ENCODE measurements around the gene ZNF592. TPM values are rescaled to one million over a fixed set of nuclear protein-coding genes. Genes with fewer than 3 reads are reported as not detected.
"Not testable (repeated sequence)": the region's sequence is repeated elsewhere in the genome, so short reads cannot be mapped to it uniquely, and the experiment has no call there.

Gene ZNF592
- total and polyA plus RNA-seq, 12 donors = 8.2 to 26.9 (median 20.5) TPM

- not testable (repeated sequence) for H3K27me3 ChIP-seq, H3K4me3 ChIP-seq
- Histone ChIP-seq H3K4me1 (peaks cover under 1 to 44% (median 24%) of the 10 kb centered on the region in 9 donors), H3K27ac (peak overlapping the region in 8 of 10 donors; percentile 18 to 98 (median 70)), H3K36me3 (peaks cover 0 to 22% (median 0%) of the 10 kb centered on the region in 9 donors), H3K9me3 (peaks cover 0 to 15% (median 0%) of the 10 kb centered on the region in 11 donors)
- 52 to 53% methylated on average over 7 of the region's 7 CpGs for WGBS, 2 donors
- peak in 3 of 8 donors; percentile 29 to 48 (median 35) for ATAC-seq
- intact Hi-C loops (cut with DNase I) = loop anchor here in 6 of 10 donors (2.0 to 5.0 kb wide), 2 partner anchors 82 to 83 kb away; no protein-coding TSS in a partner anchor
- TF ChIP-seq CTCF (IDR thresholded peaks at IDR 0.05) = peak; percentile 69 to 85 (median 78)
- peak; percentile 67 to 74 for DNase-seq
Observed at GRCh38 chr15:84845631-84846030, 97.2 kb downstream of the ZNF592 start.

GRCh38 chr15:84846269-84846668 is 97.9 kb downstream of the ZNF592 start:
- no peaks in the 10 kb centered on the region for H3K27me3 ChIP-seq
- 93 to 97% methylated on average over 1 of the region's 1 CpG for WGBS, 2 donors
- ATAC-seq = no peak
- H3K4me1 ChIP-seq = peaks cover 0 to 42% (median 18%) of the 10 kb centered on the region in 9 donors
- intact Hi-C loops (cut with DNase I) = loop anchor here in 5 of 10 donors (5.0 kb wide), 1 partner anchor 81 kb away; no protein-coding TSS in a partner anchor
- H3K27ac ChIP-seq = peak overlapping the region in 4 of 10 donors; percentile 5 to 98 (median 84)
- H3K9me3 ChIP-seq = peaks cover 0 to 15% (median 0%) of the 10 kb centered on the region in 11 donors
- H3K36me3 ChIP-seq = peaks cover 0 to 21% (median 0%) of the 10 kb centered on the region in 9 donors
- H3K4me3 ChIP-seq = no peak overlapping the region
- DNase-seq = no peak
- no peak for TF ChIP-seq CTCF (IDR thresholded peaks at IDR 0.05)

DNA sequence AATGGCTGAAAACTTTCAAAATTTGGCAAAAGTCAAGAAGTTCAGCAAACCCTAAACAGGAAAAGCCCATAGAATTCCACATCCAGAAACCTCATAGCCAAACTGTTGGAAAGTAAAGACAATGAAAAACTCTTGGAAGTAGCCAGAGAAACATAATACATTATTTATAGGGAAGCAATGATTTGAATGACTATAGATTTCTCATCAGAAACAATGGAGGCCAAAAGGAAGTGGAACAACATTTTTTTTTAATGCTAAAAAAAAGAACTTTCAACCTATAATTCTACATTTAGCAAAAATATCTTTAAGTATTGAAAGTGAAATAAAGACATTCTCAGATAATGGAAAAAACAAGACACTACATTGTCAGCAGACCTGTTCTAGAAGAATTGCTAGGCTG is 99.0 kb downstream of the ZNF592 start:
- no peak overlapping the region for H3K27ac ChIP-seq
- no peak overlapping the region for H3K4me3 ChIP-seq
- ATAC-seq = no peak
- peaks cover 0 to 29% (median 0%) of the 10 kb centered on the region in 9 donors for H3K36me3 ChIP-seq
- peaks cover 0 to 15% (median 0%) of the 10 kb centered on the region in 11 donors for H3K9me3 ChIP-seq
- DNase-seq = no peak
- TF ChIP-seq CTCF (IDR thresholded peaks at IDR 0.05) = no peak
- no peaks in the 10 kb centered on the region for H3K27me3 ChIP-seq
- intact Hi-C loops (cut with DNase I) = loop anchor here in 5 of 10 donors (5.0 kb wide), 1 partner anchor 80 kb away; no protein-coding TSS in a partner anchor
- H3K4me1 ChIP-seq = peaks cover 0 to 40% (median 14%) of the 10 kb centered on the region in 9 donors

- H3K27me3 ChIP-seq = no peaks in the 10 kb centered on the region
- WGBS, 2 donors = 73 to 81% methylated on average over 5 of the region's 5 CpGs
- no peak for TF ChIP-seq CTCF (IDR thresholded peaks at IDR 0.05)
- intact Hi-C loops (cut with DNase I) = no loop called here
- H3K27ac ChIP-seq = peak overlapping the region in 4 of 10 donors; percentile 7 to 46 (median 30)
- peaks cover 0 to 45% (median 15%) of the 10 kb centered on the region in 9 donors for H3K4me1 ChIP-seq
- H3K36me3 ChIP-seq = peaks cover 0 to 47% (median 8%) of the 10 kb centered on the region in 9 donors
- ATAC-seq = no peak
- DNase-seq = no peak
- no peak overlapping the region for H3K4me3 ChIP-seq
- H3K9me3 ChIP-seq = peaks cover 0 to 10% (median 0%) of the 10 kb centered on the region in 11 donors
Observed at GRCh38 chr15:84852212-84852611, 103.8 kb downstream of the ZNF592 start.

All from heart right ventricle (tissue), 16 donors.